VCaP (cell line): ENCODE measurements around the gene SSBP4.
A peak's percentile ranks its signal among the peaks of the same experiment; 100 is the strongest.

Experiments used
- H3K27ac ChIP-seq: fragments of 450-650 bp; 2 replicates; pipeline ENCODE4 v1.5.1; 2017
- CTCF ChIP-seq: fragments of 450-650 bp; conservative IDR thresholded peaks from 2 replicates; pipeline ENCODE4 v1.5.1; 2017; ENCODE audit warnings: mild to moderate bottlenecking, moderate library complexity

The SSBP4 gene

GRCh38 chr19:18442941-18443340 is 23.7 kb downstream of the SSBP4 start:
- TF ChIP-seq CTCF, result no peak
- peak overlapping the region; percentile 89; the same call in 1 of the 2 replicates for H3K27ac ChIP-seq

GRCh38 chr19:18443406-18443805 is 24.2 kb downstream of the SSBP4 start:
- peak overlapping the region; percentile 89; the same call in 1 of the 2 replicates for H3K27ac ChIP-seq
- TF ChIP-seq CTCF, result no peak

- H3K27ac ChIP-seq, result peak overlapping the region; percentile 89
- TF ChIP-seq CTCF, result no peak
Measured at GRCh38 chr19:18443831-18444230, 24.6 kb downstream of the SSBP4 start.

GRCh38 chr19:18444513-18444912 is 25.3 kb downstream of the SSBP4 start:
- no peak for TF ChIP-seq CTCF
- peak overlapping the region; percentile 89 for H3K27ac ChIP-seq

GRCh38 chr19:18445262-18445948 is 26.2 kb downstream of the SSBP4 start:
- peak overlapping the region; percentile 89 for H3K27ac ChIP-seq
- no peak for TF ChIP-seq CTCF

GRCh38 chr19:18446145-18446810 is 27.1 kb downstream of the SSBP4 start:
- no peak for TF ChIP-seq CTCF
- H3K27ac ChIP-seq, result peak overlapping the region; percentile 89

GRCh38 chr19:18446811-18447359 is 27.7 kb downstream of the SSBP4 start:
- TF ChIP-seq CTCF, result peak; percentile 31; the same call in 1 of the 2 replicates

More at GRCh38 chr19:18446811-18447359, 27.7 kb downstream of the SSBP4 start:
- H3K27ac ChIP-seq, result peak overlapping the region; percentile 89
